K562 (cell line): ENCODE measurements around the gene C18orf32. TPM values are rescaled to one million over a fixed set of nuclear protein-coding genes. Genes with fewer than 3 reads are reported as not detected.

Experiments
- ATAC-seq: fragments of 200-7000 bp; cut with Tn5 transposase; 3 replicates; pipeline ENCODE4 v1.9.1; 2020; ENCODE audit warnings: moderate library complexity
- BruUV-seq: library from RNA; stranded (reverse); fragments of 400-500 nt; replicated peaks from 2 replicates; lab custom pipeline; 2021; lab: Mats Ljungman, UMichigan
- CTCF ChIA-PET: fragments of 300-600 bp; formaldehyde crosslinking; extraction: SDS; loops from one replicate; lab custom pipeline; 2021; ENCODE audit warnings: low intra/inter-chr PET ratio; lab: Yijun Ruan, JAX
- POLR2A ChIA-PET: fragments of 300-600, 350-650 bp; sonication (Branson Sonifier 250); formaldehyde crosslinking; extraction: SDS; loops from one replicate; lab custom pipeline; 2021; ENCODE audit warnings: antibody characterized with exemption, inconsistent platforms; lab: Yijun Ruan, JAX
- DNase-seq, 4 experiments: peaks; one replicate each; pipeline versions ENCODE4 v3.0.0 to v3.0.0-alpha.2; 2011 to 2018; ENCODE audit warnings: low spot score in 3 of 4, mixed read lengths in 3 of 4; ENCODE audit errors: extremely low read depth in 1 of 4
- FAIRE-seq: peaks from 2 replicates; lab custom pipeline; 2011; peaks lifted over from hg19 to GRCh38; lab: Jason Lieb, UNC
- H2AFZ ChIP-seq: 2 replicates; pipeline ENCODE4 v1.6.0; 2011; ENCODE audit warnings: low read depth, low read length, control low read depth, inconsistent platforms
- H3K27ac ChIP-seq: fragments of 200-600 bp; 3 replicates; pipeline ENCODE4 v1.8.0; 2011; ENCODE audit warnings: low read depth, mild to moderate bottlenecking, control low read depth, inconsistent platforms, low read length, moderate library complexity, mixed read lengths; ENCODE audit errors: extremely low read depth
- H3K27me3 ChIP-seq, 2 experiments: fragments of 300-600 bp in 1 of 2; 2 replicates in 1 of 2; 3 replicates in 1 of 2; pipeline versions ENCODE4 v1.6.0 to v1.8.0; 2011; ENCODE audit warnings: inconsistent platforms in 2 of 2, low read length in 2 of 2, mild to moderate bottlenecking in 1 of 2, mixed read lengths in 1 of 2, moderate library complexity in 1 of 2; ENCODE audit not compliant: control insufficient read depth in 2 of 2, insufficient read depth in 2 of 2
- H3K36me3 ChIP-seq: fragments of 300-600 bp; 3 replicates; pipeline ENCODE4 v1.8.0; 2011; ENCODE audit warnings: mild to moderate bottlenecking, low read length, inconsistent platforms; ENCODE audit not compliant: control insufficient read depth, insufficient read depth
- H3K4me1 ChIP-seq, 2 experiments: fragments of 200-600 bp in 1 of 2; replicated peaks in 1 of 2; 2 replicates in 1 of 2; 3 replicates in 1 of 2; pipeline versions ENCODE4 v1.5.1 to v1.8.0; 2011; ENCODE audit warnings: inconsistent platforms in 2 of 2, low read length in 2 of 2, mild to moderate bottlenecking in 1 of 2, mixed read lengths in 1 of 2, moderate library complexity in 1 of 2; ENCODE audit not compliant: control insufficient read depth in 2 of 2, insufficient read depth in 2 of 2
- H3K4me2 ChIP-seq: 2 replicates; pipeline ENCODE4 v1.6.1; 2011; ENCODE audit warnings: low read length, control low read depth, inconsistent platforms, mixed read lengths; ENCODE audit not compliant: insufficient read depth
- H3K4me3 ChIP-seq: fragments of 200-600 bp; sonication (generic), shearing (Covaris generic); 2 replicates; pipeline ENCODE4 v1.5.1; 2016; ENCODE audit warnings: control low read depth, inconsistent platforms
- H3K79me2 ChIP-seq: fragments of 200-600 bp; 3 replicates; pipeline ENCODE4 v1.8.0; 2011; ENCODE audit warnings: low read length, inconsistent platforms; ENCODE audit not compliant: control insufficient read depth, insufficient read depth
- H3K9ac ChIP-seq, 2 experiments: 2 replicates each; pipeline versions ENCODE4 v1.6.0 to v1.6.1; 2011; ENCODE audit warnings: low read depth in 2 of 2, low read length in 2 of 2, control low read depth in 1 of 2, inconsistent platforms in 1 of 2, mild to moderate bottlenecking in 1 of 2, mixed read lengths in 1 of 2; ENCODE audit not compliant: insufficient read depth in 1 of 2
- H3K9me1 ChIP-seq: one replicate; pipeline ENCODE4 v1.6.0; 2011; ENCODE audit warnings: inconsistent platforms, mild to moderate bottlenecking, low read length, moderate library complexity; ENCODE audit not compliant: control insufficient read depth, insufficient read depth
- H3K9me3 ChIP-seq: replicated peaks from 2 replicates; pipeline ENCODE4 v1.5.1; 2011; ENCODE audit warnings: low read depth, low read length, inconsistent platforms; ENCODE audit not compliant: control insufficient read depth, insufficient read depth
- H4K20me1 ChIP-seq: replicated peaks from 2 replicates; pipeline ENCODE4 v1.6.1; 2011; ENCODE audit warnings: low read length, inconsistent platforms, mixed read lengths; ENCODE audit not compliant: control insufficient read depth, insufficient read depth
- BDP1 ChIP-seq: IDR thresholded peaks from 3 replicates; pipeline ENCODE4 v1.6.1; 2011; ENCODE audit not compliant: insufficient read length, insufficient read depth
- KDM5B ChIP-seq: fragments of 200-600 bp; sonication (generic); IDR thresholded peaks from 2 replicates; pipeline ENCODE4 v1.6.1; 2012; ENCODE audit warnings: low read depth, mild to moderate bottlenecking, moderate library complexity, low read length, control low read depth, inconsistent platforms; ENCODE audit not compliant: insufficient replicate concordance
- NFRKB ChIP-seq: fragments of 450-650 bp; IDR thresholded peaks from 2 replicates; pipeline ENCODE4 v1.6.1; 2016; ENCODE audit warnings: low read depth
- NONO ChIP-seq, 2 experiments: fragments of 200-400 bp in 1 of 2; fragments of 450-650 bp in 1 of 2; formaldehyde crosslinking in 1 of 2; IDR thresholded peaks; 2 replicates each; pipeline ENCODE4 v1.6.1; 2017; ENCODE audit warnings: low read depth in 2 of 2, mild to moderate bottlenecking in 2 of 2, moderate library complexity in 2 of 2, low read length in 1 of 2
- STAT5B ChIP-seq: fragments of 250-450 bp; sonication (Bioruptor Pico); IDR thresholded peaks from 2 replicates; pipeline ENCODE4 v1.8.0; 2021; ENCODE audit warnings: mild to moderate bottlenecking, inconsistent platforms
- ZBTB9 ChIP-seq: fragments of 450-650 bp; formaldehyde crosslinking; IDR thresholded peaks from 2 replicates; pipeline ENCODE4 v1.4.0; 2020; ENCODE audit warnings: mild to moderate bottlenecking, moderate library complexity
- ZNF175 ChIP-seq: fragments of 200-800 bp; sonication (Bioruptor generic); IDR thresholded peaks from 2 replicates; pipeline ENCODE4 v1.6.1; 2016; ENCODE audit warnings: low read depth, mild to moderate bottlenecking, missing genetic modification characterization, missing compliant biosample characterization
- ZNF212 ChIP-seq: fragments of 450-650 bp; formaldehyde crosslinking; IDR thresholded peaks from 2 replicates; pipeline ENCODE4 v1.4.0; 2020; ENCODE audit warnings: mild to moderate bottlenecking
- ZNF512 ChIP-seq: IDR thresholded peaks from 2 replicates; pipeline ENCODE4 v1.6.1; 2016; ENCODE audit warnings: missing genetic modification characterization, missing compliant biosample characterization
- WGBS: fragments of 100-300 bp; shearing (Covaris generic); methylation state at CpG from one replicate; pipeline ENCODE4 v1.1.6; 2016; ENCODE audit warnings: low coverage, mixed read lengths; ENCODE audit not compliant: insufficient coverage; ENCODE audit errors: missing lambda C conversion rate; 5-methylcytosine and 5-hydroxymethylcytosine counted together
- in situ Hi-C: fragments of 300-500 bp; cut with MboI; formaldehyde crosslinking; loops from 4 replicates; pipeline ENCODE4 v1.15.0; 2018; ENCODE audit warnings: inconsistent platforms, mixed read lengths
- intact Hi-C: fragments of 100-400 bp; cut with micrococcal nuclease; formaldehyde crosslinking; loops from 2 replicates; pipeline ENCODE4 v1.14.2; 2022
- polyA plus RNA-seq, 8 experiments: library from polyadenylated mRNA; depleted of rRNA in 4 of 8; stranded (reverse) in 5 of 8; unstranded in 3 of 8; fragments of >200 nt; fragmentation: Nextera tagmentation in 2 of 8; fragmentation: Illumina TruSeq in 1 of 8; extraction: Ambion mirVana in 2 of 8; extraction: Trizol in 1 of 8; gene quantifications; 2 replicates each; pipeline versions ENCODE4 v1.2.1 to v1.2.3, GENCODE V29; 2011 to 2014; ENCODE audit warnings: inconsistent platforms in 1 of 8, missing spikeins in 1 of 8
- total RNA-seq, 7 experiments: library from RNA; depleted of rRNA in 6 of 7; stranded (reverse); fragments of >200 nt in 6 of 7; fragmentation: Illumina TruSeq in 2 of 7; extraction: Trizol in 2 of 7; gene quantifications; 2 replicates each; pipeline versions ENCODE4 v1.2.1 to v1.2.3, GENCODE V29; 2011 to 2021; ENCODE audit warnings: low replicate concordance in 1 of 7

C18orf32 gene
- total and polyA plus RNA-seq, 9 of the 15 experiments (the other 6 are each of a cell fraction or from before 2014, with no cell fraction given), result 8.5 to 35.0 (median 20.4) TPM

- TF ChIP-seq ZNF512 (tag) (no peak), ZBTB9 (CRISPR knock-in tag) (no peak), STAT5B (CRISPR knock-in tag) (no peak), BDP1 (no peak), KDM5B (no peak)
Measured at GRCh38 chr18:49443837-49444236, 43.2 kb downstream of the C18orf32 start (continued).

GRCh38 chr18:49441338-49441938, 45.6 kb downstream of the C18orf32 start:
- Histone ChIP-seq H3K9me1 (no peaks in the 10 kb centered on the region), H3K27ac (no peak overlapping the region), H3K36me3 (no peaks in the 10 kb centered on the region), H3K9ac (no peak overlapping the region), H4K20me1 (no peaks in the 10 kb centered on the region; the same call in 1 of the 2 replicates), H3K4me2 (no peak overlapping the region), H3K27me3 (no peaks in the 10 kb centered on the region), H3K79me2 (peaks cover 4% of the 10 kb centered on the region; the same call in 2 of the 3 replicates), H3K4me1 (no peaks in the 10 kb centered on the region), H3K4me3 (no peak overlapping the region), H3K9me3 (no peaks in the 10 kb centered on the region), H2AFZ (no peak overlapping the region)
- DNase-seq (no peak), FAIRE-seq (no peak), ATAC-seq (no peak)
- intact Hi-C loops, result no loop called here
- in situ Hi-C loops, result loop anchor here (25.0 kb wide), 1 partner anchor 754 kb away; no protein-coding TSS in a partner anchor
- ChIA-PET POLR2A (interaction anchor here (1.2 kb wide), 1 partner anchor 9 kb away, joined by 3 read pairs; no protein-coding TSS in a partner anchor), CTCF (no interaction called here)
- whole genome bisulfite sequencing, result 67% methylated on average over 5 of the region's 7 CpGs
- BruUV-seq, result no TSS peak
- TF ChIP-seq ZNF175 (CRISPR knock-in tag) (no peak), NONO (IDR thresholded peaks at IDR 0.05; ENCODE audit: low read depth in 2 of 2, low read length in 1 of 2) (no peak), NFRKB (no peak), ZNF212 (CRISPR knock-in tag) (no peak)
